Caco-2 (cell line): ENCODE data around the gene CCDC122. TPM values are rescaled to one million over a fixed set of nuclear protein-coding genes. Genes with fewer than 3 reads are reported as not detected.

Experiments used
- BruUV-seq: library from RNA; stranded (reverse); fragments of 400-500 nt; replicated peaks from 2 replicates; lab custom pipeline; 2021; lab: Mats Ljungman, UMichigan
- CTCF ChIA-PET: fragments of 300-600 bp; sonication (Branson Sonifier 250); formaldehyde crosslinking; loops from one replicate; lab custom pipeline; 2022; ENCODE audit warnings: antibody characterized with exemption; lab: Charles Lee
- POLR2A ChIA-PET: fragments of 300-600 bp; sonication (Branson Sonifier 250); formaldehyde crosslinking; loops from one replicate; lab custom pipeline; 2022; ENCODE audit warnings: antibody characterized with exemption; lab: Charles Lee
- DNase-seq, 2 experiments: peaks; one replicate each; pipeline versions ENCODE4 v3.0.0 to v3.0.0-alpha.2; 2020 to 2022
- H3K27me3 ChIP-seq: replicated peaks from 2 replicates; pipeline ENCODE4 v1.6.0; 2011; ENCODE audit warnings: low read length; ENCODE audit not compliant: control insufficient read depth, insufficient read depth
- H3K36me3 ChIP-seq: 2 replicates; pipeline ENCODE4 v1.5.1; 2011; ENCODE audit warnings: low read length; ENCODE audit not compliant: control insufficient read depth, insufficient read depth
- H3K4me1 ChIP-seq: fragments of 250-450 bp; sonication (Bioruptor Pico); 2 replicates; pipeline ENCODE4 v1.5.1; 2020; ENCODE audit warnings: mild to moderate bottlenecking
- H3K4me3 ChIP-seq: 2 replicates; pipeline ENCODE4 v1.5.1; 2011; ENCODE audit warnings: low read depth, mild to moderate bottlenecking, control low read depth, low read length
- H3K9me3 ChIP-seq: fragments of 250-450 bp; sonication (Bioruptor Pico); 2 replicates; pipeline ENCODE4 v1.5.1; 2020; ENCODE audit warnings: mild to moderate bottlenecking, moderate library complexity
- H3K27ac Mint-ChIP-seq: one replicate; pipeline ENCODE4 v1.8.0; 2022; ENCODE audit warnings: mixed read lengths; ENCODE audit not compliant: unreplicated experiment
- H3K27me3 Mint-ChIP-seq: one replicate; pipeline ENCODE4 v1.8.0; 2022; ENCODE audit warnings: mixed read lengths; ENCODE audit not compliant: insufficient read depth, unreplicated experiment
- H3K36me3 Mint-ChIP-seq: one replicate; pipeline ENCODE4 v1.8.0; 2022; ENCODE audit warnings: mild to moderate bottlenecking, mixed read lengths; ENCODE audit not compliant: insufficient read depth, unreplicated experiment
- H3K4me1 Mint-ChIP-seq: one replicate; pipeline ENCODE4 v1.8.0; 2022; ENCODE audit warnings: low read depth, mixed read lengths; ENCODE audit not compliant: unreplicated experiment
- H3K4me3 Mint-ChIP-seq: one replicate; pipeline ENCODE4 v1.8.0; 2022; ENCODE audit warnings: mild to moderate bottlenecking, moderate library complexity, mixed read lengths; ENCODE audit not compliant: unreplicated experiment
- H3K9me3 Mint-ChIP-seq: one replicate; pipeline ENCODE4 v1.8.0; 2022; ENCODE audit warnings: mixed read lengths; ENCODE audit not compliant: unreplicated experiment
- intact Hi-C: fragments of 100-400 bp; cut with micrococcal nuclease; formaldehyde crosslinking; loops from one replicate; pipeline ENCODE4 v1.10.0; 2022; ENCODE audit not compliant: unreplicated experiment
- total RNA-seq: library from RNA; stranded (reverse); gene quantifications from 2 replicates; pipeline ENCODE4 v1.2.3, GENCODE V29; 2022
- TF ChIP-seq, protein P1 (sequence below), 2 experiments: fragments of 200-600 bp in 1 of 2; IDR thresholded peaks; 1 replicate in 1 of 2; 2 replicates in 1 of 2; pipeline versions ENCODE4 v1.5.1 to v1.8.0; 2011 to 2022; ENCODE audit warnings: antibody characterized with exemption in 1 of 2, control low read depth in 1 of 2, inconsistent platforms in 1 of 2, low read depth in 1 of 2, low read length in 1 of 2, mild to moderate bottlenecking in 1 of 2, moderate library complexity in 1 of 2; ENCODE audit not compliant: insufficient read depth in 1 of 2, severe bottlenecking in 1 of 2, unreplicated experiment in 1 of 2

The CCDC122 gene
- total RNA-seq, 1 experiment from 2014 or later: 15.6 TPM

GRCh38 chr13:43787518-43787891, 92.0 kb downstream of the CCDC122 start:
- DNase-seq: no peak
- Mint-ChIP-seq H3K4me1 (peaks cover 15% of the 10 kb centered on the region), H3K9me3 (no peaks in the 10 kb centered on the region), H3K36me3 (peaks cover 6% of the 10 kb centered on the region), H3K4me3 (peak overlapping the region; percentile 93), H3K27me3 (no peaks in the 10 kb centered on the region), H3K27ac (peak overlapping the region; percentile 88)
- intact Hi-C loops: loop anchor here (5.0 to 10.0 kb wide), 3 partner anchors 90 to 233 kb away; partner anchors contain the start of genes CCDC122 and LACC1
- Histone ChIP-seq H3K4me3 (peak overlapping the region; percentile 84), H3K36me3 (no peaks in the 10 kb centered on the region), H3K9me3 (no peaks in the 10 kb centered on the region), H3K4me1 (peaks cover 7% of the 10 kb centered on the region; the same call in 1 of the 2 replicates), H3K27me3 (no peaks in the 10 kb centered on the region)
- TF ChIP-seq, protein P1, sequence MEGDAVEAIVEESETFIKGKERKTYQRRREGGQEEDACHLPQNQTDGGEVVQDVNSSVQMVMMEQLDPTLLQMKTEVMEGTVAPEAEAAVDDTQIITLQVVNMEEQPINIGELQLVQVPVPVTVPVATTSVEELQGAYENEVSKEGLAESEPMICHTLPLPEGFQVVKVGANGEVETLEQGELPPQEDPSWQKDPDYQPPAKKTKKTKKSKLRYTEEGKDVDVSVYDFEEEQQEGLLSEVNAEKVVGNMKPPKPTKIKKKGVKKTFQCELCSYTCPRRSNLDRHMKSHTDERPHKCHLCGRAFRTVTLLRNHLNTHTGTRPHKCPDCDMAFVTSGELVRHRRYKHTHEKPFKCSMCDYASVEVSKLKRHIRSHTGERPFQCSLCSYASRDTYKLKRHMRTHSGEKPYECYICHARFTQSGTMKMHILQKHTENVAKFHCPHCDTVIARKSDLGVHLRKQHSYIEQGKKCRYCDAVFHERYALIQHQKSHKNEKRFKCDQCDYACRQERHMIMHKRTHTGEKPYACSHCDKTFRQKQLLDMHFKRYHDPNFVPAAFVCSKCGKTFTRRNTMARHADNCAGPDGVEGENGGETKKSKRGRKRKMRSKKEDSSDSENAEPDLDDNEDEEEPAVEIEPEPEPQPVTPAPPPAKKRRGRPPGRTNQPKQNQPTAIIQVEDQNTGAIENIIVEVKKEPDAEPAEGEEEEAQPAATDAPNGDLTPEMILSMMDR (IDR thresholded peaks at IDR 0.05; ENCODE audit: insufficient read depth in 1 of 2, low read depth in 1 of 2, low read length in 1 of 2, severe bottlenecking in 1 of 2, unreplicated experiment in 1 of 2): no peak
- POLR2A ChIA-PET: no interaction called here
- CTCF ChIA-PET: interaction anchor here (0.6 to 1.4 kb wide), 2 partner anchors 484 to 518 kb away, joined by 3 to 4 read pairs; no protein-coding TSS in a partner anchor
- no TSS peak for BruUV-seq

- Histone ChIP-seq H3K27me3 (no peaks in the 10 kb centered on the region), H3K9me3 (no peaks in the 10 kb centered on the region), H3K36me3 (no peaks in the 10 kb centered on the region), H3K4me1 (peaks cover 7% of the 10 kb centered on the region; the same call in 1 of the 2 replicates), H3K4me3 (peak within 1 kb of the TSS; percentile 84)
- Mint-ChIP-seq H3K27ac (peak within 1 kb of the TSS; percentile 88), H3K36me3 (peaks cover 6% of the 10 kb centered on the region), H3K9me3 (no peaks in the 10 kb centered on the region), H3K4me3 (peak within 1 kb of the TSS; percentile 93), H3K27me3 (no peaks in the 10 kb centered on the region), H3K4me1 (peaks cover 15% of the 10 kb centered on the region)
- intact Hi-C loops: loop anchor here (1.0 to 10.0 kb wide), 4 partner anchors 90 to 232 kb away; partner anchors contain the start of genes CCDC122 and LACC1
- TF ChIP-seq, protein P1 (IDR thresholded peaks at IDR 0.05; ENCODE audit: insufficient read depth in 1 of 2, low read depth in 1 of 2, low read length in 1 of 2, severe bottlenecking in 1 of 2, unreplicated experiment in 1 of 2): peak in 1 of 2 experiments; percentile 22
- DNase-seq: peak; percentile 82 to 84
- ChIA-PET CTCF (interaction anchor here (0.6 to 1.4 kb wide), 9 partner anchors 18 to 518 kb away, joined by 3 to 7 read pairs (median 4); no protein-coding TSS in a partner anchor), POLR2A (interaction anchor here (0.6 to 1.2 kb wide), 3 partner anchors 64 to 600 kb away, joined by 3 to 4 read pairs (median 3); no protein-coding TSS in a partner anchor)
- BruUV-seq: no TSS peak
These were observed 92.6 kb downstream of the CCDC122 start, which contains the start of gene ENOX1 for GRCh38 chr13:43786766-43787517. TSS of gene ENOX1 (minus strand) at chr13:43786972.

GRCh38 chr13:43786472-43786765, 93.1 kb downstream of the CCDC122 start:
- CTCF ChIA-PET: interaction anchor here (0.6 to 1.3 kb wide), 8 partner anchors 18 to 517 kb away, joined by 3 to 7 read pairs (median 4); no protein-coding TSS in a partner anchor
- Mint-ChIP-seq H3K27ac (peak overlapping the region; percentile 88), H3K36me3 (peaks cover 6% of the 10 kb centered on the region), H3K9me3 (no peaks in the 10 kb centered on the region), H3K27me3 (no peaks in the 10 kb centered on the region), H3K4me3 (peak overlapping the region; percentile 93), H3K4me1 (peaks cover 15% of the 10 kb centered on the region)
- DNase-seq: no peak
- intact Hi-C loops: loop anchor here (1.0 to 10.0 kb wide), 4 partner anchors 91 to 232 kb away; partner anchors contain the start of genes CCDC122 and LACC1
- no peaks in the 10 kb centered on the region for H3K36me3 ChIP-seq
- peaks cover 7% of the 10 kb centered on the region; the same call in 1 of the 2 replicates for H3K4me1 ChIP-seq
- POLR2A ChIA-PET: interaction anchor here (0.6 to 1.2 kb wide), 3 partner anchors 64 to 600 kb away, joined by 3 to 4 read pairs (median 3); no protein-coding TSS in a partner anchor
- BruUV-seq: no TSS peak
- TF ChIP-seq, protein P1 (IDR thresholded peaks at IDR 0.05; ENCODE audit: insufficient read depth in 1 of 2, low read depth in 1 of 2, low read length in 1 of 2, severe bottlenecking in 1 of 2, unreplicated experiment in 1 of 2): no peak
- no peaks in the 10 kb centered on the region for H3K27me3 ChIP-seq
- peak overlapping the region; percentile 84 for H3K4me3 ChIP-seq
- H3K9me3 ChIP-seq: no peaks in the 10 kb centered on the region
